GM12878 (cell line): ENCODE measurements around the gene TMEM38B. TPM values are rescaled to one million over a fixed set of nuclear protein-coding genes. Genes with fewer than 3 reads are reported as not detected.

Source experiments
- ATAC-seq: fragments of 200-7000 bp; cut with Tn5 transposase; 3 replicates; pipeline ENCODE4 v1.9.1; 2020; ENCODE audit warnings: mild to moderate bottlenecking, moderate library complexity
- BruUV-seq: library from RNA; stranded (reverse); fragments of 400-500 nt; replicated peaks from 2 replicates; lab custom pipeline; 2021; lab: Mats Ljungman, UMichigan
- CTCF ChIA-PET: fragments of 300-600 bp; sonication (Branson Sonifier 250); formaldehyde crosslinking; extraction: SDS; loops from one replicate; lab custom pipeline; 2021; ENCODE audit warnings: inconsistent platforms; lab: Yijun Ruan, JAX
- POLR2A ChIA-PET: fragments of 350-600 bp; formaldehyde crosslinking; extraction: SDS; loops from one replicate; lab custom pipeline; 2021; ENCODE audit warnings: inconsistent platforms; lab: Charles Lee
- RAD21 ChIA-PET: fragments of 300-600 bp; sonication (Branson Sonifier 250); formaldehyde crosslinking; loops from one replicate; lab custom pipeline; 2023; ENCODE audit warnings: antibody characterized with exemption; ENCODE audit not compliant: unreplicated experiment; lab: Charles Lee
- SMC1A ChIA-PET: fragments of 300-600 bp; sonication (Branson Sonifier 250); formaldehyde crosslinking; loops from one replicate; lab custom pipeline; 2023; ENCODE audit not compliant: unreplicated experiment, uncharacterized antibody; lab: Charles Lee
- DNase-seq: peaks from one replicate; pipeline ENCODE4 v3.0.0-alpha.2; 2011; ENCODE audit warnings: low read depth, low spot score
- FAIRE-seq: peaks from 3 replicates; lab custom pipeline; 2011; peaks lifted over from hg19 to GRCh38; lab: Jason Lieb, UNC
- H2AFZ ChIP-seq: 2 replicates; pipeline ENCODE4 v1.6.0; 2011; ENCODE audit warnings: low read depth, low read length, control low read depth; ENCODE audit not compliant: control insufficient read depth
- H3K27ac ChIP-seq: 2 replicates; pipeline ENCODE4 v1.5.1; 2011; ENCODE audit warnings: control low read depth; ENCODE audit not compliant: control insufficient read depth, insufficient read depth
- H3K27me3 ChIP-seq, 2 experiments: replicated peaks in 1 of 2; 2 replicates each; pipeline versions ENCODE4 v1.6.0 to v1.6.1; 2011; ENCODE audit warnings: low read length in 1 of 2; ENCODE audit not compliant: control insufficient read depth in 2 of 2, insufficient read depth in 2 of 2
- H3K36me3 ChIP-seq, 2 experiments: 2 replicates each; pipeline ENCODE4 v1.5.1; 2011; ENCODE audit warnings: low read length in 1 of 2; ENCODE audit not compliant: control insufficient read depth in 2 of 2, insufficient read depth in 2 of 2
- H3K4me1 ChIP-seq: 2 replicates; pipeline ENCODE4 v1.6.1; 2011; ENCODE audit warnings: mild to moderate bottlenecking, low read length, moderate library complexity, mixed read lengths; ENCODE audit not compliant: control insufficient read depth, insufficient read depth
- H3K4me2 ChIP-seq: 2 replicates; pipeline ENCODE4 v1.6.0; 2011; ENCODE audit warnings: control low read depth; ENCODE audit not compliant: control insufficient read depth, insufficient read depth
- H3K4me3 ChIP-seq: fragments of 200-600 bp; sonication (generic); 2 replicates; pipeline ENCODE4 v1.5.1; 2016
- H3K79me2 ChIP-seq: 2 replicates; pipeline ENCODE4 v1.6.0; 2011; ENCODE audit warnings: low read length; ENCODE audit not compliant: control insufficient read depth, insufficient read depth
- H3K9ac ChIP-seq: 2 replicates; pipeline ENCODE4 v1.8.0; 2011; ENCODE audit warnings: low read length, control low read depth, mixed read lengths; ENCODE audit not compliant: control insufficient read depth, insufficient read depth
- H3K9me3 ChIP-seq: replicated peaks from 3 replicates; pipeline ENCODE4 v1.5.1; 2011; ENCODE audit warnings: mild to moderate bottlenecking, low read length; ENCODE audit not compliant: control insufficient read depth, insufficient read depth
- H4K20me1 ChIP-seq: 2 replicates; pipeline ENCODE4 v1.6.0; 2011; ENCODE audit not compliant: control insufficient read depth, insufficient read depth
- MEF2A ChIP-seq: IDR thresholded peaks from 2 replicates; pipeline ENCODE4 v1.6.1; 2011; ENCODE audit warnings: low read depth, mild to moderate bottlenecking, low read length, moderate library complexity; ENCODE audit not compliant: insufficient read depth
- MEF2B ChIP-seq: fragments of 450-650 bp; IDR thresholded peaks from 2 replicates; pipeline ENCODE4 v1.6.1; 2018; ENCODE audit warnings: mild to moderate bottlenecking, moderate library complexity; ENCODE audit not compliant: partially characterized antibody, poor library complexity, severe bottlenecking
- NKRF ChIP-seq: fragments of 450-650 bp; conservative IDR thresholded peaks from 2 replicates; pipeline ENCODE4 v1.6.1; 2017; ENCODE audit warnings: mild to moderate bottlenecking, moderate library complexity
- POLR2AphosphoS2 ChIP-seq: IDR thresholded peaks from 2 replicates; pipeline ENCODE4 v1.6.1; 2011; ENCODE audit warnings: low read depth, mild to moderate bottlenecking, low read length, improper control_type of control experiment, moderate library complexity
- RAD51 ChIP-seq: fragments of 450-650 bp; IDR thresholded peaks from 2 replicates; pipeline ENCODE4 v1.6.1; 2016; ENCODE audit warnings: moderate library complexity, mild to moderate bottlenecking, inconsistent platforms
- WGBS: methylation state at CpG from one replicate; pipeline ENCODE4 v1.1.6; 2016; ENCODE audit warnings: low lambda C conversion rate; ENCODE audit not compliant: insufficient replicate concordance, insufficient coverage; ENCODE audit errors: missing lambda C conversion rate; 5-methylcytosine and 5-hydroxymethylcytosine counted together
- in situ Hi-C: fragments of 300-500 bp; cut with MboI; formaldehyde crosslinking; loops from 9 replicates; pipeline ENCODE4 v1.14.3; 2018; ENCODE audit warnings: mixed read lengths
- intact Hi-C: fragments of 100-400 bp; cut with micrococcal nuclease; formaldehyde crosslinking; loops from one replicate; pipeline ENCODE4 v1.14.2; 2022; ENCODE audit not compliant: unreplicated experiment
- polyA plus RNA-seq, 11 experiments: library from polyadenylated mRNA; depleted of rRNA in 4 of 11; unstranded in 6 of 11; stranded (reverse) in 5 of 11; fragments of >200 nt; fragmentation: Nextera tagmentation in 4 of 11; fragmentation: Illumina TruSeq in 1 of 11; extraction: Ambion mirVana in 4 of 11; extraction: Trizol in 1 of 11; gene quantifications; 1 replicate in 1 of 11; 2 replicates in 10 of 11; pipeline versions ENCODE4 v1.2.1 to v1.2.3, GENCODE V29; 2011 to 2016; ENCODE audit warnings: inconsistent platforms in 2 of 11, missing spikeins in 2 of 11, low read depth in 1 of 11
- total RNA-seq, 4 experiments: library from RNA; depleted of rRNA in 3 of 4; stranded (reverse); fragments of >200 nt in 3 of 4; fragmentation: Illumina TruSeq in 1 of 4; extraction: Trizol in 1 of 4; gene quantifications; 2 replicates each; pipeline versions ENCODE4 v1.2.1 to v1.2.3, GENCODE V29; 2013 to 2021
- TF ChIP-seq, protein P1 (sequence below): fragments of 450-650 bp; IDR thresholded peaks from 2 replicates; pipeline ENCODE4 v1.6.1; 2017; ENCODE audit warnings: mild to moderate bottlenecking, moderate library complexity

TMEM38B gene
- total and polyA plus RNA-seq, 10 of the 15 experiments (the other 5 are each of a cell fraction or from before 2014, with no cell fraction given) = 8.4 to 22.5 (median 12.7) TPM

- TF ChIP-seq POLR2AphosphoS2 (no peak), NKRF (no peak)
- TF ChIP-seq, protein P1, sequence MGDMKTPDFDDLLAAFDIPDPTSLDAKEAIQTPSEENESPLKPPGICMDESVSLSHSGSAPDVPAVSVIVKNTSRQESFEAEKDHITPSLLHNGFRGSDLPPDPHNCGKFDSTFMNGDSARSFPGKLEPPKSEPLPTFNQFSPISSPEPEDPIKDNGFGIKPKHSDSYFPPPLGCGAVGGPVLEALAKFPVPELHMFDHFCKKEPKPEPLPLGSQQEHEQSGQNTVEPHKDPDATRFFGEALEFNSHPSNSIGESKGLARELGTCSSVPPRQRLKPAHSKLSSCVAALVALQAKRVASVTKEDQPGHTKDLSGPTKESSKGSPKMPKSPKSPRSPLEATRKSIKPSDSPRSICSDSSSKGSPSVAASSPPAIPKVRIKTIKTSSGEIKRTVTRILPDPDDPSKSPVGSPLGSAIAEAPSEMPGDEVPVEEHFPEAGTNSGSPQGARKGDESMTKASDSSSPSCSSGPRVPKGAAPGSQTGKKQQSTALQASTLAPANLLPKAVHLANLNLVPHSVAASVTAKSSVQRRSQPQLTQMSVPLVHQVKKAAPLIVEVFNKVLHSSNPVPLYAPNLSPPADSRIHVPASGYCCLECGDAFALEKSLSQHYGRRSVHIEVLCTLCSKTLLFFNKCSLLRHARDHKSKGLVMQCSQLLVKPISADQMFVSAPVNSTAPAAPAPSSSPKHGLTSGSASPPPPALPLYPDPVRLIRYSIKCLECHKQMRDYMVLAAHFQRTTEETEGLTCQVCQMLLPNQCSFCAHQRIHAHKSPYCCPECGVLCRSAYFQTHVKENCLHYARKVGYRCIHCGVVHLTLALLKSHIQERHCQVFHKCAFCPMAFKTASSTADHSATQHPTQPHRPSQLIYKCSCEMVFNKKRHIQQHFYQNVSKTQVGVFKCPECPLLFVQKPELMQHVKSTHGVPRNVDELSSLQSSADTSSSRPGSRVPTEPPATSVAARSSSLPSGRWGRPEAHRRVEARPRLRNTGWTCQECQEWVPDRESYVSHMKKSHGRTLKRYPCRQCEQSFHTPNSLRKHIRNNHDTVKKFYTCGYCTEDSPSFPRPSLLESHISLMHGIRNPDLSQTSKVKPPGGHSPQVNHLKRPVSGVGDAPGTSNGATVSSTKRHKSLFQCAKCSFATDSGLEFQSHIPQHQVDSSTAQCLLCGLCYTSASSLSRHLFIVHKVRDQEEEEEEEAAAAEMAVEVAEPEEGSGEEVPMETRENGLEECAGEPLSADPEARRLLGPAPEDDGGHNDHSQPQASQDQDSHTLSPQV = no peak
- TF ChIP-seq, all 136 proteins: peak for 0
These were observed 11.8 kb downstream of the TMEM38B start (continued) for GRCh38 chr9:105706156-105706555.

DNA sequence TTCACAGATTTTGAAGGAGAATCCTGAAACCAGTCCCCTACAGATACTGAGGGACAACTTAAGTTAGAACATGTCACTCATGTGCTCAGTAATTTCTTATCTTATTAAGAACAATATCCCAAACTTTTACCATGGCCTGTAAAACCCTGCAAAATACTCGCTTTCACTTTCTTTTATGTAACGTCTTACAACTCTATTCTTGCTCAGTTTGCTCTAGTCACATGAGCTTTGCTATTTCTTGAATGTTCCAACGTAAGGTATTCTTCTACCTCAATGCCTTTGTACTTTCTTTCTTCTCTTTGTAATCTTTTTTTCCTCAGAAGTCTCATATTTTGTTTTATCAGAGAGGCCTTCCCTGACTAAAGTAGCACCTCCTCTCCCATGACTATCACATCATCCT lies 14.1 kb downstream of the TMEM38B start:
- RAD21 ChIA-PET = interaction anchor here (1.4 to 2.9 kb wide), 3 partner anchors 8 to 15 kb away, joined by 3 to 12 read pairs (median 5); partner anchors contain the start of gene TMEM38B
- FAIRE-seq = peak; percentile 77

More for the DNA sequence above, 14.1 kb downstream of the TMEM38B start:
- TF ChIP-seq RAD51 (peak; percentile 59), MEF2B (no peak), MEF2A (no peak)
- TF ChIP-seq, all 136 proteins: peak for 1
- Histone ChIP-seq H3K79me2 (no peaks in the 10 kb centered on the region), H3K4me3 (peak overlapping the region; percentile 54; the same call in 1 of the 2 replicates), H3K27ac (peak overlapping the region; percentile 52), H3K4me1 (no peaks in the 10 kb centered on the region), H3K4me2 (peak overlapping the region; percentile 75), H2AFZ (peak overlapping the region; percentile 77), H3K9ac (no peak overlapping the region), H3K27me3 (no peaks in the 10 kb centered on the region), H3K36me3 (no peaks in the 10 kb centered on the region; a peak in 1 of 4 replicates), H3K9me3 (no peaks in the 10 kb centered on the region), H4K20me1 (no peaks in the 10 kb centered on the region)
- CTCF ChIA-PET = interaction anchor here (1.0 to 1.5 kb wide), 3 partner anchors 10 to 13 kb away, joined by 3 to 11 read pairs (median 3); no protein-coding TSS in a partner anchor
- intact Hi-C loops (loop anchor here (5.0 kb wide), 1 partner anchor 151 kb away; the partner anchor contains the start of gene FKTN), in situ Hi-C loops (no loop called here)
- WGBS = 86% methylated on average over 3 of the region's 3 CpGs
- ATAC-seq = peak; percentile 65
- SMC1A ChIA-PET = interaction anchor here (1.0 to 2.0 kb wide), 5 partner anchors 10 to 178 kb away, joined by 3 to 12 read pairs (median 7); partner anchors contain the start of gene TMEM38B
- no TSS peak for BruUV-seq
- POLR2A ChIA-PET = interaction anchor here (1.1 kb wide), 1 partner anchor 14 kb away, joined by 6 read pairs; the partner anchor contains the start of gene TMEM38B
- DNase-seq = no peak
